ENCODE results near the gene INSR.

- TF ChIP-seq ELK4 (IDR thresholded peaks at IDR 0.05; ENCODE audit: borderline replicate concordance, low read depth, low read length) (no peak), TCF7L2 (IDR thresholded peaks at IDR 0.05; ENCODE audit: borderline replicate concordance, low read depth, low read length) (no peak), ZNF777 (tag by site-specific recombination; IDR thresholded peaks at IDR 0.05; ENCODE audit: borderline replicate concordance) (no peak), ZBTB7A (tag by site-specific recombination; IDR thresholded peaks at IDR 0.05; ENCODE audit: low read depth) (no peak), ZBTB49 (tag by site-specific recombination; IDR thresholded peaks at IDR 0.05; ENCODE audit: low read depth) (no peak), KLF10 (tag by site-specific recombination; IDR thresholded peaks at IDR 0.05) (no peak)
Observed at GRCh38 chr19:7125221-7125620, 169.0 kb downstream of the INSR start.
